SK-MEL-5 (cell line): ENCODE data around the gene ZNF444. TPM values are rescaled to one million over a fixed set of nuclear protein-coding genes. Genes with fewer than 3 reads are reported as not detected.

ENCODE experiments used
- DNase-seq: peaks from one replicate; pipeline ENCODE4 v3.0.0-alpha.2; 2016; ENCODE audit warnings: low read depth, low spot score
- in situ Hi-C: cut with HindIII; loops from 2 replicates; pipeline ENCODE4 v1.10.0; 2016; ENCODE audit warnings: low sequenced_read_pairs, high pct_unique_total_duplicates, low pct_unique_long_range_greater_than_20kb
- total RNA-seq: library from RNA; depleted of rRNA; stranded (reverse); fragments of >200 nt; shearing (Covaris generic); gene quantifications from 2 replicates; pipeline ENCODE4 v1.2.3, GENCODE V29; 2014

Gene ZNF444
- total RNA-seq, 1 experiment from 2014 or later = 14.6 TPM

DNA sequence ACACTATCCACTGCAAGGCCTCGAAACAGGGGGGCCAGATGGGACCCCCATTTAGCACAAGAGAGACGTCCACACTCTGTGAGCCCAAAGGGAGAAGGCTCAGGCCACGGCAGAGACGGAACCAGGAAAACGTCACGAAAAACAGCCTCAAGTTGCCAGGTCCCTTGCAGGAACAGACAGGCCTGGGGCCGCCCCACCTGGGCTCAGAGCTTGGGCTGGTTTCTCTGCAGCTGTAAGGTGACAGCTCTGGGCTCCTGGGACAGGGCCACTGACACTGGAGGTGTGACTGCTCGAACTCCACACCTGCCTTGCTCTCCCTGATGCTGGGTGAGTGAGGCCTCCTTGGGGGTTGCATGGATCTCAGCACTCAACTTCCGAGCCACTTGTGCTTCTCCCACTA, 23.2 kb upstream of the ZNF444 start:
- no peak for DNase-seq
- in situ Hi-C loops = no loop called here

DNA sequence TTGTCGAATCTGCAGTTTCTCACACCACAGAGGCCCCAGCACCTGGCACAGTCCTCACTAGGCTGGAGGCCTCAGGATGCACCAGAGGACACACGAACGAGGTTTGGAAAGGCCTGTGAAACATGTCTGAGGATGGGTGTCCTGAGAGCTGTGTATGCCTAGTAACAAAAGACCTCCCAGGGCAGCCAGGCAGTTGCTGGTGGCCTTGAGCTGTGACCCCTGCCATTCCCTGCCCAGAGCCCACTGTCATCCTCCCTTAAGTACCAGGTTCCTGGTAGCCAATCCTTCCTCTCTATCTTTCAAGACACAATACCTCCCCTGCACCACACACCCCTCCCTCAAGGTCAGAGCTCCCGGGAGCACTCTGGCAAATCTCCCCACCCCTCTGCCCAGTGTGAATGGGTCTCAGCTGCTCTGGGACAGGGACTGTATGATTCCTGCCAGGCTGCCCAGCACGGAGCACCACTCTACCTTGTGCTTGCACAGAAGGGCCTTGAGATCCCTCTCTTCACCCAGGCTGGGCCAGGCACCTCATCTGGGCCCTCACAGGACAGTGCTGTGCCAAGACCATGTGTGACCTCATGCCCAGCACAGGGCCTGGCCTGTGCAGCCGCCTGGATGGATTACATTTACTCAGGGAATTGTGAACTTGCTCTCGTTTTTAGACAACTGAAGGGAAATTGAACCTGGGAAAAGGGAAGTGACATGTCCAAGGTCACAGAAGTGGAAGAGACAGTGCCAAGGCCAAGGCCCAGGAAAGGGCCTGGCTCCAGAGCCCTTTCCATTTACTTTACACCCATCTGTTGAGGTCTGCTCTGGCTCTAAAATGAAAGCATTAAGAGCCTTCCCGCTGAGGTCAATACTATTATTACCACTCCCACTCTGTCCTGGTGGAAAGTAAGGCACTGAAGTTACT, 22.2 kb upstream of the ZNF444 start:
- DNase-seq = no peak
- in situ Hi-C loops = no loop called here

DNA sequence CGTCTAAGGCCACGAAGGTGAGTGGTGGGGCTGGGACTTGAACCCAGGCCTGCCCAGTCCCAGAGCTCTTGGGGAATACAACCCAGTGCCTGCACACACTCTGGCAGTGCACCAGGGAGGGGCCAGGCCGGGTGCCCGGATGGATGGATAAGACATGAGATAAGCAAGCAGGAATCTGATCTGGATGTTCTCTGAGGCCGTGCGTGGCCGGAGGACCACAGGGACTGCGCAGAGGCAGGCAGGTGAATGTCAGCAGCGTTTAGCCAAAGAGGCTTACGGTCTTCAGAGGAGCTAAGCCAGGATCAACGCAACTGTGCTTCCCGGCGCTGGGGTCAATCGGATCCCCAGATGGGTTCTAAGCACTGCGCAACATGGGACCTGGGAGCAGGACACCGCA, 21.5 kb upstream of the ZNF444 start:
- peak; percentile 12 for DNase-seq
- in situ Hi-C loops = no loop called here

DNA sequence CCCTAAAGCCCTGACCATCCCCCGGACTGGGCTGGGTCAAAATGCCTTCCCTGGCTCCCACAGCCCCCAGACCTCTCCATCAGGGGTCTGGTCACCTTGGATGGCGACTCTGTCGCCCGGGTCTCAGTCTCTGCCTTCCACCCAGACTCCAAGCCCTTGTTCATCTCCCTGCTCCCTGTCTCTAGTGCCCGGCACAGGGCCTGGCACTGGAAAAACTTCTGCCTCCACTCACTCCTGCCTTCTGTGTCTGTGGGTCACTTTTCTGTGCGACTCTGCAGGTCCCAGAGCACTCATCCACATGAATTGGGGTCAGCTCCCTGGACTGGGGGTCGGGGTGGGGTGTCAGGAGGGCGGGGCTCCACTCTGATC, 21.1 kb upstream of the ZNF444 start:
- in situ Hi-C loops = no loop called here
- DNase-seq = no peak

DNA sequence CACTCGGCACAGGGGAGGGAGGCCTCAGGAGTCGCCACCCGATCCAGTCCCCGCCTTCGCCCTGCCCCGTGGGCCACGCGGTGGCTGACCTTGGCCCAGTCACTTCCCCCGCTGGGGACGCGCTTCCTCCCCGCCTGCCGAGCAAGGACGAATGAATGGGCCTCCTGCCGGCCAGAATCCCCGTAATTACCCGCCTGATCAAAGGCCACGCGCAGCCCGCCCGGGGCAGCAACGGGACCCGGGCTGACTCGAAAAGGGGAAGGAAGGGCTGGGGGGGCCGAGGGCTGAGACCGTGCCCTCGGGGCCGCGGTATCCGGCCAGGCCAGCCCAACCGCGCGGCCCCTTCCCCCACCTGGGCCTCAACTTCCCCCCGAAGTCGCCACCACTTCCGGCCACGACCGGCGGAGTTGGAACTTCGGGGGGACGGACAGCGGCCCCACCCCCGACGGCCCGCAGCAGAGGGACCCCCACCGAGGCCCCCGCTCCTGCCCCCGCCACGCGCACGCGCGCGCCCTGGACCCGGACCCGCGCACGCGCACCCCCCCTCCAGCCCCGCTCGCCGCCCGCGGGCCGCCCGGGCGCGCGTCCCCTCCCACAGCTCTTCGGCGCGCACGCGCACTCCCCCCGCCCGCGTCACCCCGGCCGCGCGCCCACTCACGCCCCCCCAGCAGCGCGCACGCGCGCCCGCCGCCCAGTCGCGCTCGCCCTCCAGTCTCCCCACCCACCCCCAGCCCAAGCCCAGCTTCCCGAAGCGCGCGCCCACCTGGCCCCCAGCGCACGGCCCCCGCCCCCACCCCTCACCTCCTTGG, 20.5 kb upstream of the ZNF444 start:
- peak; percentile 86 for DNase-seq
- in situ Hi-C loops = no loop called here

DNA sequence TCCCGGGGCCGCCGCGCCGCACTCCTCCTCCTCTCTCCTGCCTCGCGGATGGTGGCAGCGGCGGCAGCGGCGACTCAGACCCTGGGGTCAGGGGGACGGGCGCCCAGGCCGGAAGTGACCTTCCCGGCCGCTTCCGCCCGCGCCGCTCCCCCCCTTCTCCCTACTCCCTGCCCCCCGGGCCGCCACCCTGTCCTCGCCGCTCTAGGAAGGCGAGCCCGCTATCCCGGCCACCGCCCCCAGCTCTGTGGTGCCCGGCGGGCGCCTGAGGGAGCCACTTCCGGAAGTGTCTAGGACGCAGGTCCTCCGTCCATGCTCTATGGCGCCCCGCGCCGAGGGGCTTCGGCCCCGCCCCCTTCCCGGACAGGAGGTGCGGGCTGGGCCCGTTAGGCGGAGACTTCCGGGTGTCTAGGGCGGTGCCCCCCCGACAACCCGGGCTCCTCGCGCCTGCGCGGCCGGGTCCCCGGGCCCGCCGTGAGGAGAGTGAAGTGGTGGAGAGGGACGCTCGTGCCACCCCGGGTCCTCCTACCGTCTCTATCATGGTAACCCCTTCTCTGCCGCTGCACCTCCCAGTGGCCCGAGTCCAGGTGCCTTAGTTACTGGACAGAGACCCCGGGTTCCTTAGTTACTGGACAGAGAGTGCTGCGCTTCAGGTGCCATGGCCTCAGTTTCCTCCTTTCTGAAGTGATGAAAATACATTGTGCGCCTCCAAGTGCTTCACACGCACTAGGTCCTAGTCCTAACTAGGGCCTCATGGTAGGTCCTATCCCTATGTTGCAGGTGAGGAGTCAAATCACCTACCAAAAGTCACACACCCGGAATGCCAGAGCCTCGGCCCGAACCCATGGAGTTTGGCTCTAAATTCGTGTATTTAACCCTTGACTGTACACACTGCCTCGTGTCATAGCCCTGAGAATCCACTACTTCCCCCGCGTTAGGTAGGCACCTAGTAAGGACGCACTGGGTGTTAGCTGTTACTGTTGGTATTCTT, 19.6 kb upstream of the ZNF444 start, which contains the start of gene ZNF787:
Gene ZNF787 (minus strand): TSS at position 116 of the 988 bp plus-strand sequence. CDS start 18,078 bp downstream, outside the sequence.
- in situ Hi-C loops = no loop called here

DNA sequence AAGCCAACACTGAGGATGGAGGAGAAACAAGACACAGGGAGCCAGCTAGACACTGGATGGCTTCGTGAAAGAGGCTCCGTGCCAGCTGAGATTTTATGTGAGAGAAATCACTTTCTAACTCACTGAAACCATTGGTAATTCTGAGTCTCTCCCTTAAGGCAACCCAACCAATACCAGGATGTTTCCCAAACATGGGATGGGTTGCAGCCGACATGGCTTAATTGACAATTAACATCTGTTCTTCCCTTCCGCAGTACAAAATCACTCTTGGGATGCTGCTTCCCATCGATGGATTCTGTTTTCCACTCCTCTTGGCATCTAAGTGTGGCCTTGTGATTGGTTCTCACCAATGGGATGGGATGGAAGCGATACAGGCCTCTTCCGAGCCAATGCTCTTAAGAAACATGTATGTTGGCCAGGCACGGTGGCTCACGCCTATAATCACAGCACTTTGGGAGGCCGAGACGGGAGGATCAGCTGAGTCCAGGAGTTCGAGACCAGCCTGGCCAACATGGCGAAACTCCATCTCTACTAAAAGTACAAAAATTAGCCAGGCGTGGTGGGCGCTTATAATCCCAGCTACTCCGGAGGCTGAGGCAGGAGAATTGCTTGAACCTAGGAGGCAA, 17.7 kb upstream of the ZNF444 start:
- DNase-seq = no peak
- in situ Hi-C loops = no loop called here

More for the DNA sequence above, 19.6 kb upstream of the ZNF444 start, which contains the start of gene ZNF787:
- DNase-seq = peak; percentile 94

DNA sequence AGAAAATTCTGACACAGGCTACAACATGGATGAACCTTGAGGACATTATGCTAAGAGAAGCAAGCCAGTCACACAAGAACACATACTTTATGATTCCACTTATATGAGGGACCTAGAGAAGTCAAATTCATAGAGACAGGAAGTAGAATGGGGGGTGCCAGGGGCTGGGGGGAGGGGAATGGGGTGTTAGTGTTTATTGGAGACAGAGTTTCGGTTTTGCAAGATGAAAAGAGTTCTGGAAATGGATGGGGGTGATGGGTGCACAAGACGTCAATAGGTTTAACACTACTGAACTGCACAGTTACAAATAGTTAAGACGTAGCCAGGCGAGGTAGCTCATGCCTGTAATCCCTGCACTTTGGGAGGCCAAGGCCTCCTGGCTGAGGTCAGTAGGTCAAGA, 16.5 kb upstream of the ZNF444 start:
- in situ Hi-C loops = no loop called here
- DNase-seq = no peak

DNA sequence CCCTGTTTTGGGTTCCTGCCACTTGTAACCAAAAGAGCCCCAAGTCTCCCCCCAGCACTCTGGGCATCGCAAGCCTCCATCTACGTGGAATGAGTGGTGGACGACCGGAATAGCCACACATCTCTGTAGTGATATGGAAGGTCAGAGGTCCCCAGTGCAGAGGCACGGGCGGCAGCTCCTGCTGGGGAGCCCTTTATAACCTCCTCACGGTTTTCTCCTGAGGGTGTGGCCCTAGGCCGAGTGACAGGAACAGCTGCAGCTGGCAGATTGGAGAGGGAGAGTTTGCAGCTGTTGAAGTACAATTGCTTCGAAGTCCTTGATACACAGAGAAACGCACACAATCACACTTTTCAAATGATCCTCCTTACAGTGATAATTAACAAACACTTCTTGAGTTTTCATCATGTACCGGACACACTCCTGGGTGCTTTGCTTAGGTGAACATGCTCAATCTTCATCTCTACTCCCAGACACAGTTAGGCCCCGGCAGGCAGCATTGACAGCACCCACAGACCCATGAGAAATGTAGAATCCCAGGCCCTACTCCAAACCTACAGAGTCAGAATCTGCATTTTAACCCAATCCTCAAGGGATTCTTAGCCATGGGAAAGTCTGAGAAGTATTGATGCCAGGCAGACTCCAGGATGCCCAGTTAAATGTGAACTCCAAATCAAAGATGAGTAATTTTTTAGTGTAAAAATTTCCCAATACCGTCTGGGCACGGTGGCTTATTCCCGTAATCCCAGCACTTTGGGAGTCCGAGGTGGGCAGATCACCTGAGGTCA, 15.1 kb upstream of the ZNF444 start:
- no peak for DNase-seq

DNA sequence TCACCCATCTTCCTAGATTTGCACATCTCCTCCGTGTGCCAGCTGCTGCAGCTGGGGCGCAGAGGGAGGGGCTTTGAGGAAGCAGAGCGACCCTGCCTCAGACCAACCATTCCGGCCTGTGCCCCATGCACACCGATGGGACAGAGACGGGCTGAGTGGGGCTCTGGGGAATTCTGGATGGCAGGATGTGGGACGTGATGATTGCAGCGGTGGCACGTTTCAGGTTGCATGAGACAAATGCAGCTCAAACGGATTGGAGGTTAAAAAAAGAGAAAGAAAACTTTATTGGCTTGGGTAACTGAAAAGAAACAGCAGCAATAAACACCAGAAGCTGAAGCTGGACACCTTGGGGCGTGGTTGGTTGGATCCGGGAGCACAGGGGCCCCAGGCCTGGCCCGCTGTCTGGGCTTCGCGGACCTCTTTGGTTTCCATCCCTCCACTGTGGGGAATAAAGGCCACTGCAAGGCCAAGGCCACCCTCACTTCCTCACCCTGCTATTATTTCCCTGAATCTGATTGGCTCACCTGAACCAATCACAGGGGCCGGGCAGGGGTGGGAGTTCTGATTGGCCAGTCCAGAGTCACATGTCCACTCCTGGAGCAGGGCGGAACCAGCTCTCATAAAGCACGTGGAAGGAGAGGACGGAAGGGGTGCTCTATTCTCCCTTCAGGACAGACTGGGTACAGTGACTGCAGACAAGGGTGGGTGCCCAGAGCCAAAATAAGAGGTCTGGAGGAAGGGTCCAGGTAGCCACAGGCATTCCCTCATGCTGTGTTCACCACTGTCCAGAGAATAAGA, 13.9 kb upstream of the ZNF444 start:
- DNase-seq = no peak
- in situ Hi-C loops = no loop called here

More for the DNA sequence above, 15.1 kb upstream of the ZNF444 start:
- in situ Hi-C loops = no loop called here

DNA sequence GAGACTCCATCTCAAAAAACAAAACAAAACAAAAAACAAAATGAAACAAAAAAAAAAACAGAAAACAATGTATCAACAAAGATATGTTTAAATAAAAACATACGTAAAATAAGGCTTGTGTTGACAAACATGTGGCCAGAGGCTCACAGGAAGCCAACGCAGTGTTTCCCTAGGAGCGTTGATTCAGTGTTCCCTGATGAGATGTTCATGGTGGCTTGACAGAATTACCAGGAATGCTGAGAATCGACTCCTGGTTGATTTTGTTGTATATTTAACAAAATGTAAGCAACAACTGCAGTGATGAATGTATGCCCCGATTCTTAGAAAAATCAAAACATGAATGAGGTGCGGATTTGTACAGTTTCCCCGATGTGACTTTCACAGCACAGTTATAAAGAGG, 11.1 kb upstream of the ZNF444 start:
- in situ Hi-C loops = no loop called here
- no peak for DNase-seq

DNA sequence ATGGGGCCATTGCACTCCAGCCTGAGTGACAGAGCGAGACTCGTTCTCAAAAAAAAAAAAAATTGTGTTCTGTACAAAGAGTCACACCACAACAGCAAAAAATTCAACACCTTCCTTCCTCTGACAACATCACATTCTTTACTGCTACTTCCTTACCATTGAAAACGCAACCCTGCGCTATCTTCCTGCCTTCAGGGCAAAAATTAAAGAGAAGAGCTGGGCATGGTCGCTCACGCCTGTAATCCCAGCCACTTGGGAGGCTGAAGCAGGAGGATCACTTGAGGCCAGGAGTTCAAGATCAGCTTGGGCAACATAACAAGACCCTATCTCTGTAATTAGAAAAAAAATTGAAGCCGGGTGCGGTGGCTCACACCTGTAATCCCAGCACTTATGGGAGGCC, 9.4 kb upstream of the ZNF444 start:
- in situ Hi-C loops = no loop called here

DNA sequence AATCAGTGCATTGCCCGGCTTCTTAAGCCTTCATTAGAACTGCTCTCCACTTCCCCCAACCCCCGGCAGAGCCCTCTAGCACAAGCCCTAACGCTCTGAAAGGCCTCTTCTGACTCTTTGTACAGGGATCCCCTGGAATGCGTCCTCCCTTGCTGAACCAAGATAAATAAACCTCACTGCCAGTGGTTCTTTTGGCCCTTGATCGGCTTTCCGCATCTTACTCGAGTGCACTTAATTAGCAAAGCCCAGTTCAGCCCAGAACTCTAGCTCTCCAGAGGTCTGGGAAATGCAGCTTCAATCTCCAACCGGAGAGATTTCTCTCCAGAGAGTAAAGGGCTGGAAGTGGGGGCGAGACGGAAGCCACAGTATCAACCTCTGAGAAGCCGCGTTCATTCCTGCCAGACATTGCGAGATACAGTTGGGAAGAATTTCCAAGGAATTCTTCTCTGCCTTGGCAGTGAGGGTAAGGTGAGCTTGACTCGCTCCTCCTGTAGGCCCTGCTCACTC, 8.7 kb upstream of the ZNF444 start:
- in situ Hi-C loops = no loop called here
- DNase-seq = no peak

More for the DNA sequence above, 9.4 kb upstream of the ZNF444 start:
- DNase-seq = no peak

DNA sequence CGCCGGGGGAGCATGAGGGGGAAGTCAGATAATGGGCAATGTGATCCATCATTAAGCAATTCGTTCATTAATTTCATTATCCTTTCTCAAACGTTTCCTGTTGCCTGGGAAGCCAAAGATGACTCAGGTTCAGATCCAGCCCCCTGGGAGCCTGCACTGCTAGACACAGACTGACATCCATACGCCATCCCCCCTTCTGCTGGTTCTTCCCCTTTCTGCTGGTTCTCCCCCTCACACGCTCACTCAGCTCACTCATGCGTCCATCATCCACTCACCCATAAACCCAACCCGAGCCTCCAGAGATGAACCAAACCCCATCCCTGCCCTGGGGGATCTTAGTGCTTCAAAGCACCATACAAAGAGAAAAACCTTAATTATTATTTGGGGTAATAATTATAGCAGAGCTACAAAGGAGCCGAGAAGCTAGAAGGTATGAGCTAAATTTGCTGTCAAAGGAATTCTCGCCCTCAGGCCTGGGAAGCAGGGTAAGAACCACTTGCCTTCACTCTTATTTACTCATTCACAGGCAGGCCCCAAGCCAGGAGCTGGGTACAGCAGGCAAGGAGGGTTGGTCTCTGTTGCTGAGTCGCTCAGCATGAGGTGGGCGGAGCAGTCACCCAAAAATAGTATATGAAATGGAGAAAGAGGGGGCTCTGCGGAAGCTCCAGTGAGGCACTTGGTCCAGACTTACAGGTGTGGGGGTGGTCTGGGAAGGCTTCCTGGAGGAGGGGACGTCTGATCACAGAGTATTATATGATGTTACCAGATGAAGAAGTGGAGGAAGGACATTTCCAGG, 7.0 kb upstream of the ZNF444 start:
- in situ Hi-C loops = no loop called here
- no peak for DNase-seq

DNA sequence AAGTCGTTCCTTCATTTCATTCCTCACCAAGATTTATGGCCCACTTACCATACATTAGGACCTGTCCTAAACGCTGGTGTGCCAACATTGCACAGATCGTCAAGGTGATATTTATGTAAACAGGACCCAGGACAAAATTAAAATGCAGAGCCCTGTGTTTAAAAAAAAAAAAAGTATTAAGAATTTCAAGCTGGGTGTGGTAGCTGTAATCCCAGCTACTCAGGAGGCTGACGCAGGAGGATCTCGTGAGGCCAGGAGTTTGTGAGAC, 6.5 kb upstream of the ZNF444 start:
- no peak for DNase-seq
- in situ Hi-C loops = no loop called here
